SK-N-SH (cell line): ENCODE measurements around the gene MMP23B.

Source experiments
- CTCF ChIP-seq: fragments of 200-600 bp; sonication (generic); IDR thresholded peaks from 2 replicates; pipeline ENCODE4 v1.6.1; 2017; ENCODE audit warnings: antibody characterized with exemption, mild to moderate bottlenecking, moderate library complexity
- JUND ChIP-seq: IDR thresholded peaks from 2 replicates; pipeline ENCODE4 v1.4.0; 2012
- NFIC ChIP-seq: IDR thresholded peaks from 2 replicates; pipeline ENCODE4 v1.4.0; 2012; ENCODE audit warnings: borderline replicate concordance
- PBX3 ChIP-seq: IDR thresholded peaks from 2 replicates; pipeline ENCODE4; 2012
- RAD21 ChIP-seq: IDR thresholded peaks from 2 replicates; pipeline ENCODE4 v1.6.1; 2012; ENCODE audit warnings: mild to moderate bottlenecking, low read length
- RCOR1 ChIP-seq: fragments of 150-350 bp; IDR thresholded peaks from 2 replicates; pipeline ENCODE4 v1.6.1; 2017; ENCODE audit warnings: antibody characterized with exemption, low read length
- RXRA ChIP-seq: IDR thresholded peaks from 2 replicates; pipeline ENCODE4 v1.4.0; 2012; ENCODE audit warnings: low read depth, mild to moderate bottlenecking, borderline replicate concordance
- TAF1 ChIP-seq: IDR thresholded peaks from 2 replicates; pipeline ENCODE4 v1.6.1; 2012; ENCODE audit warnings: low read depth, mild to moderate bottlenecking, low read length, moderate library complexity, borderline replicate concordance
- TEAD4 ChIP-seq: IDR thresholded peaks from 2 replicates; pipeline ENCODE4 v1.4.0; 2012; ENCODE audit warnings: mild to moderate bottlenecking, borderline replicate concordance; ENCODE audit not compliant: insufficient read depth
- USF2 ChIP-seq: fragments of 150-350 bp; IDR thresholded peaks from 2 replicates; pipeline ENCODE4 v1.6.1; 2017; ENCODE audit warnings: antibody characterized with exemption, low read length, low read depth, borderline replicate concordance

- TF ChIP-seq RCOR1 = no peak
- TF ChIP-seq RXRA = no peak
- TF ChIP-seq JUND = no peak
- no peak for TF ChIP-seq TAF1
- no peak for TF ChIP-seq PBX3
- TF ChIP-seq USF2 = no peak
- TF ChIP-seq CTCF = no peak
- TF ChIP-seq TEAD4 = no peak
- no peak for TF ChIP-seq NFIC
- no peak for TF ChIP-seq RAD21
These were observed 48.3 kb downstream of the MMP23B start for GRCh38 chr1:1680031-1680911.
